K562 (cell line): ENCODE results near the gene LDLR.

Experiments
- CBX2 ChIP-seq: fragments of 200-600 bp; sonication (generic); IDR thresholded peaks from one replicate; pipeline ENCODE4 v1.6.1; 2012; ENCODE audit warnings: mild to moderate bottlenecking, low read length, inconsistent platforms; ENCODE audit not compliant: insufficient read depth, poor library complexity, severe bottlenecking
- CTCF ChIP-seq, 3 experiments: IDR thresholded peaks in 2 of 3; conservative IDR thresholded peaks in 1 of 3; 2 replicates each; pipeline ENCODE4 v1.5.1; 2011 to 2012; ENCODE audit warnings: low read length in 3 of 3, mild to moderate bottlenecking in 3 of 3, control low read depth in 2 of 3, improper control_type of control experiment in 1 of 3, inconsistent platforms in 1 of 3, low read depth in 1 of 3, mixed read lengths in 1 of 3, moderate library complexity in 1 of 3; ENCODE audit not compliant: insufficient read depth in 2 of 3
- GABPA ChIP-seq: fragments of 200-800 bp; sonication (Bioruptor generic); conservative IDR thresholded peaks from 2 replicates; pipeline ENCODE4 v1.6.1; 2016; ENCODE audit warnings: low read depth, missing genetic modification characterization, missing compliant biosample characterization
- GTF3C2 ChIP-seq: IDR thresholded peaks from 3 replicates; pipeline ENCODE4 v1.6.1; 2011; ENCODE audit warnings: borderline replicate concordance, mild to moderate bottlenecking, moderate library complexity; ENCODE audit not compliant: insufficient read length; ENCODE audit errors: extremely low read depth
- JUN ChIP-seq, 2 experiments: sonication (generic) in 1 of 2; formaldehyde crosslinking in 1 of 2; IDR thresholded peaks; 2 replicates each; pipeline versions ENCODE4 v1.6.1 to v1.8.0; 2012 to 2022; ENCODE audit warnings: borderline replicate concordance in 2 of 2, mild to moderate bottlenecking in 2 of 2, improper control_type of control experiment in 1 of 2, low read depth in 1 of 2, low read length in 1 of 2, missing genetic modification reagents in 1 of 2
- KAT7 ChIP-seq: sonication (generic); formaldehyde crosslinking; IDR thresholded peaks from 2 replicates; pipeline ENCODE4 v1.8.0; 2022; ENCODE audit warnings: missing genetic modification reagents, mild to moderate bottlenecking, borderline replicate concordance
- KAT8 ChIP-seq: fragments of 450-650 bp; IDR thresholded peaks from 2 replicates; pipeline ENCODE4 v1.6.1; 2016; ENCODE audit warnings: low read depth, mild to moderate bottlenecking
- KHSRP ChIP-seq: fragments of 450-650 bp; IDR thresholded peaks from 2 replicates; pipeline ENCODE4 v1.6.1; 2017
- NFIC ChIP-seq: fragments of 450-650 bp; IDR thresholded peaks from 2 replicates; pipeline ENCODE4 v1.6.1; 2017; ENCODE audit warnings: mild to moderate bottlenecking, inconsistent platforms
- NFYB ChIP-seq: IDR thresholded peaks from 2 replicates; pipeline ENCODE4 v1.6.1; 2011; ENCODE audit warnings: mild to moderate bottlenecking, moderate library complexity; ENCODE audit not compliant: insufficient read length; ENCODE audit errors: extremely low read depth
- RBBP5 ChIP-seq: fragments of 200-600 bp; sonication (generic); IDR thresholded peaks from 2 replicates; pipeline ENCODE4 v1.6.1; 2012; ENCODE audit warnings: borderline replicate concordance, mild to moderate bottlenecking, low read length, control low read depth, inconsistent platforms; ENCODE audit not compliant: insufficient read depth, poor library complexity, severe bottlenecking
- TF ChIP-seq, protein P1 (sequence below): sonication (generic); formaldehyde crosslinking; IDR thresholded peaks from 2 replicates; pipeline ENCODE4 v1.9.0; 2022; ENCODE audit warnings: mild to moderate bottlenecking, missing genetic modification reagents
- TF ChIP-seq, protein P2 (sequence below): fragments of 450-650 bp; formaldehyde crosslinking; IDR thresholded peaks from 2 replicates; pipeline ENCODE4 v1.4.0; 2022; ENCODE audit warnings: mild to moderate bottlenecking, moderate library complexity

DNA sequence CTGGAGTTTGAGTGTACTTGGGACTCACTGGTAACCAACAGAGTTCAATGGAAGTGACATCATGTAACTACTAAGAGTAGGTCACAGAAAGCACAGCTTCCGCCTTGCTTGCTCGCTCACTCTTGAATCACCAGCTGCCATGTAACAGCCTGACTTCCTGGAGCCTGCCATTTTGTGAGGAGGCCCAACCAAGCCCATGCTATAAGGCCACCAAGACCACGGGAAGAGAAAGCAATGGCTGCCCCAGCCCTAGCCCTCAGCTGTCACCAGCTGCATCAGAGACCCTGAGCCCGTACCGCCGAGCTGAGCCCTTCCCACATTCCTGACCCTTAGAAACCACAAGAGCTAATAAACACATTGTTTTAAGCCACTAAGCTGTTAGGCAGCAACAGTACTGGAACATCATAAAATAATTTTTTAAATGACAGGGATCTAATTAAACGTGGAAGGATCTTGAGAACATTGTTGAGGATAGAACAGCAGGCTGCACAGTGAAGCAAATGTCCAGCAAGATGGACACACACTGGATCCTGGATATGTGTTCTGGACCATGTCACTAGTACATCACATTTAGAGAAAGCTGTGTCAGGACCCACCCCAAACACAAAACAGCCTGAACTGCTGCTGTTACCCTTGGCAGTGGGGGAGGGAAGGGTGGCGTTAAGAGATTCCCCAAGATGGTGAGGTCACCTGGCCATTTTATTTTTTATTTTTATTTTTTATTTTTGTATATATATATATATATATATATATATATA lies 21.7 kb upstream of the LDLR start:
- TF ChIP-seq CTCF (IDR thresholded peaks at IDR 0.05 in 2 of 3, conservative IDR thresholded peaks at IDR 0.05 in 1 of 3; ENCODE audit: insufficient read depth in 2 of 3, low read depth in 1 of 3, low read length in 3 of 3) = no peak
- no peak for TF ChIP-seq JUN (IDR thresholded peaks at IDR 0.05; ENCODE audit: borderline replicate concordance, low read depth, low read length)
- TF ChIP-seq JUN (CRISPR knock-in tag; IDR thresholded peaks at IDR 0.05; ENCODE audit: borderline replicate concordance) = no peak
- no peak for TF ChIP-seq NFIC
- TF ChIP-seq, protein P1, sequence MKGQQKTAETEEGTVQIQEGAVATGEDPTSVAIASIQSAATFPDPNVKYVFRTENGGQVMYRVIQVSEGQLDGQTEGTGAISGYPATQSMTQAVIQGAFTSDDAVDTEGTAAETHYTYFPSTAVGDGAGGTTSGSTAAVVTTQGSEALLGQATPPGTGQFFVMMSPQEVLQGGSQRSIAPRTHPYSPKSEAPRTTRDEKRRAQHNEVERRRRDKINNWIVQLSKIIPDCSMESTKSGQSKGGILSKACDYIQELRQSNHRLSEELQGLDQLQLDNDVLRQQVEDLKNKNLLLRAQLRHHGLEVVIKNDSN (CRISPR knock-in tag) = no peak
- no peak for TF ChIP-seq KAT7 (CRISPR knock-in tag)
- TF ChIP-seq RBBP5 = no peak
- no peak for TF ChIP-seq KAT8
- TF ChIP-seq GTF3C2 = no peak
- TF ChIP-seq KHSRP = no peak
- TF ChIP-seq NFYB = no peak
- no peak for TF ChIP-seq GABPA (tag)
- TF ChIP-seq, protein P2, sequence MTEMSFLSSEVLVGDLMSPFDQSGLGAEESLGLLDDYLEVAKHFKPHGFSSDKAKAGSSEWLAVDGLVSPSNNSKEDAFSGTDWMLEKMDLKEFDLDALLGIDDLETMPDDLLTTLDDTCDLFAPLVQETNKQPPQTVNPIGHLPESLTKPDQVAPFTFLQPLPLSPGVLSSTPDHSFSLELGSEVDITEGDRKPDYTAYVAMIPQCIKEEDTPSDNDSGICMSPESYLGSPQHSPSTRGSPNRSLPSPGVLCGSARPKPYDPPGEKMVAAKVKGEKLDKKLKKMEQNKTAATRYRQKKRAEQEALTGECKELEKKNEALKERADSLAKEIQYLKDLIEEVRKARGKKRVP (CRISPR knock-in tag) = no peak
- TF ChIP-seq CBX2 = no peak
